H9 (cell line): ENCODE results near the gene TMEM250. TPM values are rescaled to one million over a fixed set of nuclear protein-coding genes. Genes with fewer than 3 reads are reported as not detected.
A peak's percentile ranks its signal among the peaks of the same experiment; 100 is the strongest.

Experiments
- DNase-seq: peaks from one replicate; pipeline ENCODE4 v3.0.0-alpha.2; 2017
- H2AFZ ChIP-seq: one replicate; pipeline ENCODE4 v1.6.1; 2013; ENCODE audit warnings: mild to moderate bottlenecking, low read length, control low read depth, moderate library complexity
- H2AK5ac ChIP-seq: 2 replicates; pipeline ENCODE4 v1.6.1; 2013; ENCODE audit warnings: low read length, control low read depth, mixed read lengths; ENCODE audit not compliant: insufficient read length
- H2BK120ac ChIP-seq: one replicate; pipeline ENCODE4 v1.6.1; 2013; ENCODE audit warnings: low read depth, mild to moderate bottlenecking, low read length, control low read depth, inconsistent platforms; ENCODE audit not compliant: poor library complexity, severe bottlenecking
- H2BK12ac ChIP-seq: 2 replicates; pipeline ENCODE4 v1.6.1; 2013; ENCODE audit warnings: low read length, control low read depth, mixed read lengths, low read depth; ENCODE audit not compliant: insufficient read length
- H2BK15ac ChIP-seq: 2 replicates; pipeline ENCODE4 v1.6.1; 2013; ENCODE audit warnings: low read depth, low read length, control low read depth
- H2BK20ac ChIP-seq: one replicate; pipeline ENCODE4 v1.6.1; 2013; ENCODE audit warnings: low read depth, mild to moderate bottlenecking, low read length, control low read depth, inconsistent platforms; ENCODE audit not compliant: poor library complexity, severe bottlenecking
- H2BK5ac ChIP-seq: 2 replicates; pipeline ENCODE4 v1.6.1; 2013; ENCODE audit warnings: low read length, control low read depth, mixed read lengths; ENCODE audit not compliant: insufficient read length
- H3K14ac ChIP-seq: 2 replicates; pipeline ENCODE4 v1.6.1; 2013; ENCODE audit warnings: low read length, control low read depth; ENCODE audit not compliant: insufficient read depth
- H3K18ac ChIP-seq: 2 replicates; pipeline ENCODE4 v1.6.1; 2013; ENCODE audit warnings: low read depth, mild to moderate bottlenecking, mixed read lengths, low read length, control low read depth; ENCODE audit not compliant: insufficient read length
- H3K23ac ChIP-seq: 2 replicates; pipeline ENCODE4 v1.6.1; 2013; ENCODE audit warnings: low read length, control low read depth, mixed read lengths, low read depth; ENCODE audit not compliant: insufficient read length
- H3K23me2 ChIP-seq: 2 replicates; pipeline ENCODE4 v1.6.1; 2013; ENCODE audit warnings: low read depth, mild to moderate bottlenecking, mixed read lengths, low read length, control low read depth; ENCODE audit not compliant: insufficient read length, poor library complexity, severe bottlenecking
- H3K27ac ChIP-seq: 2 replicates; pipeline ENCODE4 v1.5.1; 2013; ENCODE audit warnings: low read length, control low read depth, mixed read lengths, low read depth; ENCODE audit not compliant: insufficient read length
- H3K27me3 ChIP-seq: 2 replicates; pipeline ENCODE4 v1.6.1; 2013; ENCODE audit warnings: low read length, control low read depth, inconsistent platforms; ENCODE audit not compliant: insufficient read depth
- H3K4ac ChIP-seq: 2 replicates; pipeline ENCODE4 v1.6.1; 2013; ENCODE audit warnings: low read depth, mild to moderate bottlenecking, control low read depth, inconsistent platforms, low read length, moderate library complexity
- H3K4me1 ChIP-seq: 2 replicates; pipeline ENCODE4 v1.6.1; 2013; ENCODE audit warnings: low read length, control low read depth, inconsistent platforms; ENCODE audit not compliant: insufficient read depth
- H3K4me2 ChIP-seq: 2 replicates; pipeline ENCODE4 v1.6.1; 2013; ENCODE audit warnings: low read length, control low read depth, mixed read lengths; ENCODE audit not compliant: insufficient read length, insufficient read depth
- H3K56ac ChIP-seq: 2 replicates; pipeline ENCODE4 v1.6.1; 2013; ENCODE audit warnings: low read depth, mild to moderate bottlenecking, mixed read lengths, low read length, control low read depth; ENCODE audit not compliant: insufficient read length
- H3K79me1 ChIP-seq: 2 replicates; pipeline ENCODE4 v1.6.1; 2013; ENCODE audit warnings: low read depth, mild to moderate bottlenecking, moderate library complexity, low read length, control low read depth, inconsistent platforms; ENCODE audit not compliant: insufficient read depth, poor library complexity, severe bottlenecking
- H3K79me2 ChIP-seq: 2 replicates; pipeline ENCODE4 v1.6.1; 2013; ENCODE audit warnings: low read length, control low read depth, inconsistent platforms; ENCODE audit not compliant: insufficient read depth
- H3K9ac ChIP-seq: 2 replicates; pipeline ENCODE4 v1.6.1; 2013; ENCODE audit warnings: low read length, control low read depth, mixed read lengths; ENCODE audit not compliant: insufficient read length; ENCODE audit errors: extremely low read depth
- H3K9me3 ChIP-seq: one replicate; pipeline ENCODE4 v1.6.1; 2013; ENCODE audit warnings: low read depth, low read length, inconsistent platforms; ENCODE audit not compliant: control insufficient read depth
- H3T11ph ChIP-seq: one replicate; pipeline ENCODE4 v1.6.1; 2013; ENCODE audit warnings: mild to moderate bottlenecking, low read length, control low read depth, inconsistent platforms
- H4K20me1 ChIP-seq: one replicate; pipeline ENCODE4 v1.6.1; 2013; ENCODE audit not compliant: control insufficient read depth, insufficient read length, insufficient read depth
- H4K5ac ChIP-seq: 2 replicates; pipeline ENCODE4 v1.6.1; 2013; ENCODE audit warnings: low read depth, mild to moderate bottlenecking, mixed read lengths, low read length, control low read depth; ENCODE audit not compliant: insufficient read length
- H4K8ac ChIP-seq: replicated peaks from 2 replicates; pipeline ENCODE4 v1.6.1; 2013; ENCODE audit warnings: low read length, control low read depth, mixed read lengths, low read depth; ENCODE audit not compliant: insufficient read length
- H4K91ac ChIP-seq: 2 replicates; pipeline ENCODE4 v1.6.1; 2013; ENCODE audit warnings: low read depth, mild to moderate bottlenecking, moderate library complexity, mixed read lengths, low read length, control low read depth; ENCODE audit not compliant: insufficient read length
- H3K27ac Mint-ChIP-seq, 3 experiments: 2 replicates in 2 of 3; 3 replicates in 1 of 3; pipeline ENCODE4 v1.8.0; 2020 to 2021; ENCODE audit warnings: mixed read lengths in 3 of 3, mild to moderate bottlenecking in 1 of 3, moderate library complexity in 1 of 3
- H3K27me3 Mint-ChIP-seq: 2 replicates; pipeline ENCODE4 v1.8.0; 2021; ENCODE audit warnings: low read depth, mild to moderate bottlenecking, moderate library complexity, mixed read lengths
- H3K36me3 Mint-ChIP-seq, 3 experiments: 2 replicates in 2 of 3; 3 replicates in 1 of 3; pipeline ENCODE4 v1.8.0; 2020 to 2021; ENCODE audit warnings: low read depth in 3 of 3, mixed read lengths in 3 of 3; ENCODE audit not compliant: insufficient read depth in 1 of 3
- H3K4me1 Mint-ChIP-seq, 2 experiments: 2 replicates each; pipeline ENCODE4 v1.8.0; 2020; ENCODE audit warnings: mixed read lengths in 2 of 2
- H3K4me3 Mint-ChIP-seq, 2 experiments: 2 replicates in 1 of 2; 3 replicates in 1 of 2; pipeline ENCODE4 v1.8.0; 2020 to 2021; ENCODE audit warnings: mild to moderate bottlenecking in 2 of 2, mixed read lengths in 2 of 2, moderate library complexity in 1 of 2
- H3K9me3 Mint-ChIP-seq, 2 experiments: 2 replicates in 1 of 2; 3 replicates in 1 of 2; pipeline ENCODE4 v1.8.0; 2020; ENCODE audit warnings: mild to moderate bottlenecking in 2 of 2, mixed read lengths in 2 of 2, moderate library complexity in 1 of 2
- CTCF ChIP-seq: fragments of 200-600 bp; sonication (generic); conservative IDR thresholded peaks from 3 replicates; pipeline ENCODE4 v1.8.0; 2021; ENCODE audit warnings: antibody characterized with exemption, mild to moderate bottlenecking
- WGBS: extraction: QIAGEN DNeasy Blood & Tissue Kit; methylation state at CpG from one replicate; pipeline ENCODE4 v1.1.7; 2013; ENCODE audit warnings: missing lambda C conversion rate, low lambda C conversion rate, mixed read lengths; ENCODE audit not compliant: insufficient read length; ENCODE audit errors: extremely low coverage; 5-methylcytosine and 5-hydroxymethylcytosine counted together
- total RNA-seq: library from RNA; stranded (reverse); gene quantifications from 2 replicates; pipeline ENCODE4 v1.2.1, GENCODE V29; 2021

The TMEM250 gene
- total RNA-seq, 1 experiment from 2014 or later, result 48.1 TPM

DNA sequence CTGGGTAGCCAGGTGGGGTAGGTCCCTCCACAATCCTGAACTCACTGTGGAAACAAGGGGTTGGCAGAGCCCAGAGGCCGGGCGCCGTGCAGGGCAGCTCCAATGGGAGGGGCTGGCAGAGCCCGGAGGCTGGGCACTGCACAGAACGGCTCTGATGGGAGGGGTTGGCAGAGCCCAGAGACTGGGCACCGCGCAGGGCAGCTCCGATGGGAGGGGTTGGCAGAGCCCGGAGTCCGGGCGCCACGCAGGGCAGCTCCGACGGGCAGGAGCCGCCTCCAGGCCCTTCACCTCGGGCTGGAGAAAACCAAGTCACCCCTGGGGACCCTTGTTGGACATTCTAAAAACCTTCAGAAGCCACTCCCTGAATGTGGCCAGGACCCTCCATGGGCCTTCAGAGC lies 32.9 kb downstream of the TMEM250 start:
- Histone ChIP-seq H3K9me3 (no peaks in the 10 kb centered on the region), H2BK5ac (no peak overlapping the region), H2BK20ac (no peak overlapping the region), H3K4me2 (no peak overlapping the region), H2BK120ac (no peak overlapping the region), H3K79me2 (no peaks in the 10 kb centered on the region), H4K20me1 (no peaks in the 10 kb centered on the region), H2BK15ac (no peak overlapping the region), H3K18ac (no peak overlapping the region), H3K23ac (no peak overlapping the region), H4K5ac (no peak overlapping the region), H2AK5ac (no peak overlapping the region), H3K79me1 (no peaks in the 10 kb centered on the region), H3K27ac (no peak overlapping the region), H2AFZ (no peak overlapping the region), H3K4ac (no peak overlapping the region), H3K23me2 (no peaks in the 10 kb centered on the region), H3K4me1 (no peaks in the 10 kb centered on the region), H3K56ac (no peak overlapping the region), H4K8ac (no peak overlapping the region), H3T11ph (no peak overlapping the region), H2BK12ac (no peak overlapping the region), H3K14ac (no peak overlapping the region), H3K9ac (no peak overlapping the region), H3K27me3 (no peaks in the 10 kb centered on the region), H4K91ac (no peak overlapping the region)
- Mint-ChIP-seq H3K27me3 (no peaks in the 10 kb centered on the region), H3K4me1 (peaks cover 12 to 27% of the 10 kb centered on the region in 2 experiments), H3K27ac (no peak overlapping the region), H3K9me3 (no peaks in the 10 kb centered on the region), H3K36me3 (no peaks in the 10 kb centered on the region), H3K4me3 (no peak overlapping the region)
- DNase-seq, result peak; percentile 23
- TF ChIP-seq CTCF, result no peak
- WGBS, result no CpG with 5 or more reads among the region's 16 CpGs
